HepG2 (cell line): ENCODE results near the gene BPIFA1. TPM values are rescaled to one million over a fixed set of nuclear protein-coding genes. Genes with fewer than 3 reads are reported as not detected.
A peak's percentile ranks its signal among the peaks of the same experiment; 100 is the strongest.

Experiments used
- FOSL2 ChIP-seq: sonication (generic); formaldehyde crosslinking; IDR thresholded peaks from 2 replicates; pipeline ENCODE4 v1.4.0; 2020; ENCODE audit warnings: missing genetic modification reagents
- FOXA3 ChIP-seq: IDR thresholded peaks from 2 replicates; pipeline ENCODE4 v1.6.1; 2016; ENCODE audit warnings: missing genetic modification reagents, missing compliant biosample characterization
- GATAD2A ChIP-seq: IDR thresholded peaks from 2 replicates; pipeline ENCODE4 v1.6.1; 2016
- HOXA3 ChIP-seq: sonication (generic); formaldehyde crosslinking; IDR thresholded peaks from 2 replicates; pipeline ENCODE4 v1.5.0; 2020; ENCODE audit warnings: missing genetic modification reagents
- KAT2B ChIP-seq: fragments of 150-350 bp; IDR thresholded peaks from 2 replicates; pipeline ENCODE4 v1.6.1; 2014; ENCODE audit warnings: low read depth, low read length, borderline replicate concordance
- KLF6 ChIP-seq: IDR thresholded peaks from 2 replicates; pipeline ENCODE4 v1.8.0; 2016; ENCODE audit warnings: missing biosample characterization, missing genetic modification reagents
- SALL2 ChIP-seq: sonication (generic); formaldehyde crosslinking; IDR thresholded peaks from 2 replicates; pipeline ENCODE4 v1.8.1; 2023; ENCODE audit warnings: mild to moderate bottlenecking, missing genetic modification reagents, inconsistent platforms
- SMAD3 ChIP-seq: sonication (generic); formaldehyde crosslinking; IDR thresholded peaks from 2 replicates; pipeline ENCODE4 v1.4.0; 2020; ENCODE audit warnings: missing genetic modification reagents
- TEAD3 ChIP-seq: optimal IDR thresholded peaks from 2 replicates; pipeline ENCODE3; 2016; ENCODE audit warnings: borderline replicate concordance
- TOE1 ChIP-seq: sonication (generic); formaldehyde crosslinking; IDR thresholded peaks from 2 replicates; pipeline ENCODE4 v1.4.0; 2020; ENCODE audit warnings: mild to moderate bottlenecking, missing genetic modification reagents
- ZFP41 ChIP-seq: sonication (generic); formaldehyde crosslinking; IDR thresholded peaks from 2 replicates; pipeline ENCODE4 v1.4.0; 2020; ENCODE audit warnings: mild to moderate bottlenecking, missing genetic modification reagents, borderline replicate concordance
- ZFY ChIP-seq: sonication (generic); formaldehyde crosslinking; IDR thresholded peaks from 2 replicates; pipeline ENCODE4 v1.4.0; 2020; ENCODE audit warnings: missing genetic modification reagents
- ZNF335 ChIP-seq: sonication (generic); formaldehyde crosslinking; IDR thresholded peaks from 2 replicates; pipeline ENCODE4 v1.4.0; 2020; ENCODE audit warnings: missing genetic modification reagents
- ZNF44 ChIP-seq: sonication (generic); formaldehyde crosslinking; IDR thresholded peaks from 2 replicates; pipeline ENCODE4 v1.5.1; 2020; ENCODE audit warnings: mild to moderate bottlenecking, missing genetic modification reagents
- ZNF556 ChIP-seq: sonication (generic); formaldehyde crosslinking; IDR thresholded peaks from 2 replicates; pipeline ENCODE4 v1.4.0; 2020; ENCODE audit warnings: mild to moderate bottlenecking, missing genetic modification reagents, borderline replicate concordance
- ZNF567 ChIP-seq: sonication (generic); formaldehyde crosslinking; IDR thresholded peaks from 2 replicates; pipeline ENCODE4 v1.8.1; 2023; ENCODE audit warnings: mild to moderate bottlenecking, missing genetic modification reagents, borderline replicate concordance
- ZSCAN25 ChIP-seq: sonication (generic); formaldehyde crosslinking; IDR thresholded peaks from 2 replicates; pipeline ENCODE4 v1.8.0; 2022; ENCODE audit warnings: mild to moderate bottlenecking, missing genetic modification reagents
- polyA plus RNA-seq, 8 experiments: library from polyadenylated mRNA; depleted of rRNA in 3 of 8; stranded (reverse) in 7 of 8; unstranded in 1 of 8; fragments of >200 nt; fragmentation: Illumina TruSeq in 4 of 8; extraction: Trizol in 4 of 8; gene quantifications; 2 replicates each; pipeline versions ENCODE4 v1.2.1 to v1.2.3, GENCODE V29; 2011 to 2016; ENCODE audit warnings: low read depth in 4 of 8, missing spikeins in 1 of 8, mixed read lengths in 1 of 8; ENCODE audit not compliant: insufficient read depth in 1 of 8
- total RNA-seq, 5 experiments: library from RNA; depleted of rRNA; stranded (reverse); fragments of >200 nt; fragmentation: Illumina TruSeq; extraction: Trizol; gene quantifications; 2 replicates each; pipeline ENCODE4 v1.2.3, GENCODE V29; 2016; ENCODE audit warnings: low read depth in 1 of 5
- TF ChIP-seq, protein P1 (sequence below), 2 experiments: sonication (generic) in 1 of 2; formaldehyde crosslinking in 1 of 2; IDR thresholded peaks; 2 replicates each; pipeline versions ENCODE4 v1.4.0 to v1.6.1; 2018 to 2020; ENCODE audit warnings: missing genetic modification reagents in 2 of 2, borderline replicate concordance in 1 of 2, low read depth in 1 of 2, mild to moderate bottlenecking in 1 of 2, missing biosample characterization in 1 of 2
- TF ChIP-seq, protein P2 (sequence below): sonication (generic); formaldehyde crosslinking; IDR thresholded peaks from 2 replicates; pipeline ENCODE4 v1.4.0; 2020; ENCODE audit warnings: missing genetic modification reagents, borderline replicate concordance
- TF ChIP-seq, protein P3 (sequence below): sonication (generic); formaldehyde crosslinking; conservative IDR thresholded peaks from 2 replicates; pipeline ENCODE4 v1.4.0; 2020; ENCODE audit warnings: missing genetic modification reagents
- TF ChIP-seq, protein P4 (sequence below): sonication (generic); formaldehyde crosslinking; IDR thresholded peaks from 2 replicates; pipeline ENCODE4 v1.4.0; 2020; ENCODE audit warnings: missing genetic modification reagents
- TF ChIP-seq, protein P5 (sequence below): IDR thresholded peaks from 2 replicates; pipeline ENCODE4 v1.6.1; 2012; ENCODE audit warnings: low read depth, low read length, improper control_type of control experiment

The BPIFA1 gene
- total and polyA plus RNA-seq, 2 of the 13 experiments (the other 11 are each of a cell fraction or from before 2014, with no cell fraction given): not detected

DNA sequence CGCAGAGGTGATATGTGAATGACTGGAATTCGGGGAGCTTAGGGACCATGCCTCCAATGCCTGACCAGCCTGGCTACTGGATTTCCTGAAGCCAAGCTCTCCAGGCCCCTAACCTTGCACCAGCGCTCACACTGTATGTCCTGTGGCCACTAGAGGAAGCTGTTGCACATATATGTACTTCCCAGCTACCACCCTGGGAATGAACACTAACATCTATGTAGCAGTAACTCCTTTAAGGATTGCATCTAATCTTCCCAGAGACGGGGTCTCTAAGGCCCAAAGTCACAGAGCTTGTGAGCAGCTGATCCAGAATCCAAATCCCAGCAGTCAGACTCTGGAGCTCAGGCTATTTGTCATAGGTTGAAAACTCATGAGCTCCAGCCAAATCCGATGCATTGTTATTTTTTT is 26.9 kb downstream of the BPIFA1 start (continued):
- TF ChIP-seq, protein P1, sequence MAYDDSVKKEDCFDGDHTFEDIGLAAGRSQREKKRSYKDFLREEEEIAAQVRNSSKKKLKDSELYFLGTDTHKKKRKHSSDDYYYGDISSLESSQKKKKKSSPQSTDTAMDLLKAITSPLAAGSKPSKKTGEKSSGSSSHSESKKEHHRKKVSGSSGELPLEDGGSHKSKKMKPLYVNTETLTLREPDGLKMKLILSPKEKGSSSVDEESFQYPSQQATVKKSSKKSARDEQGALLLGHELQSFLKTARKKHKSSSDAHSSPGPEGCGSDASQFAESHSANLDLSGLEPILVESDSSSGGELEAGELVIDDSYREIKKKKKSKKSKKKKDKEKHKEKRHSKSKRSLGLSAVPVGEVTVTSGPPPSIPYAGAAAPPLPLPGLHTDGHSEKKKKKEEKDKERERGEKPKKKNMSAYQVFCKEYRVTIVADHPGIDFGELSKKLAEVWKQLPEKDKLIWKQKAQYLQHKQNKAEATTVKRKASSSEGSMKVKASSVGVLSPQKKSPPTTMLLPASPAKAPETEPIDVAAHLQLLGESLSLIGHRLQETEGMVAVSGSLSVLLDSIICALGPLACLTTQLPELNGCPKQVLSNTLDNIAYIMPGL (CRISPR knock-in tag; IDR thresholded peaks at IDR 0.05; ENCODE audit: borderline replicate concordance in 1 of 2, low read depth in 1 of 2): peak in 1 of 2 experiments; percentile 69; a peak in 2 of 4 replicates
- TF ChIP-seq GATAD2A (peak; percentile 65), ZNF44 (peak; percentile 31; the same call in 1 of the 2 replicates), HOXA3 (CRISPR knock-in tag) (0 out of 2 replicates have a peak, but pooled peaks have one; percentile 9), KLF6 (CRISPR knock-in tag) (0 out of 2 replicates have a peak, but pooled peaks have one; percentile 29), SMAD3 (peak; percentile 39; the same call in 1 of the 2 replicates), KAT2B (no peak), SALL2 (CRISPR knock-in tag) (0 out of 2 replicates have a peak, but pooled peaks have one; percentile 59), ZNF335 (CRISPR knock-in tag) (peak; percentile 55; the same call in 1 of the 2 replicates), ZNF567 (CRISPR knock-in tag) (0 out of 2 replicates have a peak, but pooled peaks have one; percentile 48), FOSL2 (CRISPR knock-in tag) (peak; percentile 46; the same call in 1 of the 2 replicates), ZSCAN25 (CRISPR knock-in tag) (peak; percentile 47; the same call in 1 of the 2 replicates), TOE1 (CRISPR knock-in tag) (no peak), ZFY (CRISPR knock-in tag) (peak; percentile 33; the same call in 1 of the 2 replicates), TEAD3 (peak; percentile 70), FOXA3 (CRISPR knock-in tag) (peak; percentile 42; the same call in 1 of the 2 replicates), ZNF556 (CRISPR knock-in tag) (0 out of 2 replicates have a peak, but pooled peaks have one; percentile 62), ZFP41 (CRISPR knock-in tag) (no peak)
- TF ChIP-seq, protein P2, sequence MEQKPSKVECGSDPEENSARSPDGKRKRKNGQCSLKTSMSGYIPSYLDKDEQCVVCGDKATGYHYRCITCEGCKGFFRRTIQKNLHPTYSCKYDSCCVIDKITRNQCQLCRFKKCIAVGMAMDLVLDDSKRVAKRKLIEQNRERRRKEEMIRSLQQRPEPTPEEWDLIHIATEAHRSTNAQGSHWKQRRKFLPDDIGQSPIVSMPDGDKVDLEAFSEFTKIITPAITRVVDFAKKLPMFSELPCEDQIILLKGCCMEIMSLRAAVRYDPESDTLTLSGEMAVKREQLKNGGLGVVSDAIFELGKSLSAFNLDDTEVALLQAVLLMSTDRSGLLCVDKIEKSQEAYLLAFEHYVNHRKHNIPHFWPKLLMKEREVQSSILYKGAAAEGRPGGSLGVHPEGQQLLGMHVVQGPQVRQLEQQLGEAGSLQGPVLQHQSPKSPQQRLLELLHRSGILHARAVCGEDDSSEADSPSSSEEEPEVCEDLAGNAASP (CRISPR knock-in tag): peak; percentile 75
- TF ChIP-seq, protein P3, sequence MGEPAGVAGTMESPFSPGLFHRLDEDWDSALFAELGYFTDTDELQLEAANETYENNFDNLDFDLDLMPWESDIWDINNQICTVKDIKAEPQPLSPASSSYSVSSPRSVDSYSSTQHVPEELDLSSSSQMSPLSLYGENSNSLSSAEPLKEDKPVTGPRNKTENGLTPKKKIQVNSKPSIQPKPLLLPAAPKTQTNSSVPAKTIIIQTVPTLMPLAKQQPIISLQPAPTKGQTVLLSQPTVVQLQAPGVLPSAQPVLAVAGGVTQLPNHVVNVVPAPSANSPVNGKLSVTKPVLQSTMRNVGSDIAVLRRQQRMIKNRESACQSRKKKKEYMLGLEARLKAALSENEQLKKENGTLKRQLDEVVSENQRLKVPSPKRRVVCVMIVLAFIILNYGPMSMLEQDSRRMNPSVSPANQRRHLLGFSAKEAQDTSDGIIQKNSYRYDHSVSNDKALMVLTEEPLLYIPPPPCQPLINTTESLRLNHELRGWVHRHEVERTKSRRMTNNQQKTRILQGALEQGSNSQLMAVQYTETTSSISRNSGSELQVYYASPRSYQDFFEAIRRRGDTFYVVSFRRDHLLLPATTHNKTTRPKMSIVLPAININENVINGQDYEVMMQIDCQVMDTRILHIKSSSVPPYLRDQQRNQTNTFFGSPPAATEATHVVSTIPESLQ: no peak; the same call in 1 of the 2 replicates
- TF ChIP-seq, protein P4, sequence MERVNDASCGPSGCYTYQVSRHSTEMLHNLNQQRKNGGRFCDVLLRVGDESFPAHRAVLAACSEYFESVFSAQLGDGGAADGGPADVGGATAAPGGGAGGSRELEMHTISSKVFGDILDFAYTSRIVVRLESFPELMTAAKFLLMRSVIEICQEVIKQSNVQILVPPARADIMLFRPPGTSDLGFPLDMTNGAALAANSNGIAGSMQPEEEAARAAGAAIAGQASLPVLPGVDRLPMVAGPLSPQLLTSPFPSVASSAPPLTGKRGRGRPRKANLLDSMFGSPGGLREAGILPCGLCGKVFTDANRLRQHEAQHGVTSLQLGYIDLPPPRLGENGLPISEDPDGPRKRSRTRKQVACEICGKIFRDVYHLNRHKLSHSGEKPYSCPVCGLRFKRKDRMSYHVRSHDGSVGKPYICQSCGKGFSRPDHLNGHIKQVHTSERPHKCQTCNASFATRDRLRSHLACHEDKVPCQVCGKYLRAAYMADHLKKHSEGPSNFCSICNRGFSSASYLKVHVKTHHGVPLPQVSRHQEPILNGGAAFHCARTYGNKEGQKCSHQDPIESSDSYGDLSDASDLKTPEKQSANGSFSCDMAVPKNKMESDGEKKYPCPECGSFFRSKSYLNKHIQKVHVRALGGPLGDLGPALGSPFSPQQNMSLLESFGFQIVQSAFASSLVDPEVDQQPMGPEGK (CRISPR knock-in tag): 0 out of 2 replicates have a peak, but pooled peaks have one; percentile 32
- TF ChIP-seq, protein P5, sequence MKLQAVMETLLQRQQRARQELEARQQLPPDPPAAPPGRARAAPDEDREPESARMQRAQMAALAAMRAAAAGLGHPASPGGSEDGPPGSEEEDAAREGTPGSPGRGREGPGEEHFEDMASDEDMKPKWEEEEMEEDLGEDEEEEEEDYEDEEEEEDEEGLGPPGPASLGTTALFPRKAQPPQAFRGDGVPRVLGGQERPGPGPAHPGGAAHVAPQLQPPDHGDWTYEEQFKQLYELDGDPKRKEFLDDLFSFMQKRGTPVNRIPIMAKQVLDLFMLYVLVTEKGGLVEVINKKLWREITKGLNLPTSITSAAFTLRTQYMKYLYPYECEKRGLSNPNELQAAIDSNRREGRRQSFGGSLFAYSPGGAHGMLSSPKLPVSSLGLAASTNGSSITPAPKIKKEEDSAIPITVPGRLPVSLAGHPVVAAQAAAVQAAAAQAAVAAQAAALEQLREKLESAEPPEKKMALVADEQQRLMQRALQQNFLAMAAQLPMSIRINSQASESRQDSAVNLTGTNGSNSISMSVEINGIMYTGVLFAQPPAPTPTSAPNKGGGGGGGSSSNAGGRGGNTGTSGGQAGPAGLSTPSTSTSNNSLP: peak; percentile 20; the same call in 1 of the 2 replicates
